HG03097 (cell line): Measurements from ENCODE around the gene RIPPLY1.
"Not testable (repeated sequence)": the region's sequence is repeated elsewhere in the genome, so short reads cannot be mapped to it uniquely, and the experiment has no call there.

Experiments
- ATAC-seq: cut with Tn5 transposase; IDR thresholded peaks from one replicate; pipeline ENCODE4 v1.9.1; 2021; ENCODE audit not compliant: unreplicated experiment, low FRiP score

RIPPLY1 gene

DNA sequence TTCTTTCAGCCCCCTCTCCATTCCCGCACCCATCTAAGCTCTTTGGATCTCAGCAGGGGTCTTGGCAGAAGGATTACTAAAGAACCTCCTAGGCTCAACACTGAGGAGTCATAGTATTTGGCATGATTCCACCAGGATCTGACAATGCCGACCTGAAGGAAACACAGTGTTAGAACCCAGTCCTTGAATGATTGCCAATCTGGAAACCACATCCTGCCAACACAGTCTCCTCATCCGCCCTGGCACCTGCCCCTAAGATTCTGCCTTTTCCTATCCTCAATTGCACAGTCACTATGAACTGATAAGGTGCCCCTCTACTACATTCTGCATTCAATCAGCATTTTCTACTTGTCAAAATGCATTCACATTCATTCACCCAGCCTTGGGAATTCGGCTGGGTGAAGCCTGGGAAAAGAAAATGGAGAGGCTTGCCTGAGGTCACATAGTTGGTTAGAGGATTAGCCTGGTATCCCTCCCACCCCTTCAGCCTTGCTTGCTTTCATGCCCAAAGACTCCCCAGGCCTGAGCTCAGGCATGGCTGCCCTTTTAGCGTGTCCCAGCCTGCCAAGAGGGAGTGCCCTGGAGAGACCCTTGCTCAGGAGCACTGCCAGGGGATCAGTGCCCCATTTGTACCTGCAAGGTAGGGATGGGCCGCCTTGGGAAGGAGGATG is 14.8 kb upstream of the RIPPLY1 start:
- peak; percentile 81 for ATAC-seq

DNA sequence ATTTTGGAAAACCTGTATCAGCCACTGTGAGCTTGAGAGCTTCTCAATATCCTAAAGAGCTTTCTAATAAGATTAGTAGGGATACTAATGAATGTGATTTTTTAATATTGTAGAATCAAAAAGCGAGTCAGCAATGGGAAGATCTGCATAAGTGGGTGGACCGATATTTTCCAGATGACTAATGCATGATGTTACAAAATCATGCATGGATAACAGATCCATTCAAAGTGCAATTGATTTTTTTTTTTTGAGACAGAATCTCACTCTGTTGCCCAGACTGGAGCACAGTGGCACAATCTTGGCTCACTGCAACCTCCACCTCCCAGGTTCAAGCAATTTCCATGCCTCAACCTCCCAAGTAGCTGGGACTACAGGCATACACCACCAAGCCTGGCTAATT is 9.7 kb upstream of the RIPPLY1 start:
- no peak for ATAC-seq

DNA sequence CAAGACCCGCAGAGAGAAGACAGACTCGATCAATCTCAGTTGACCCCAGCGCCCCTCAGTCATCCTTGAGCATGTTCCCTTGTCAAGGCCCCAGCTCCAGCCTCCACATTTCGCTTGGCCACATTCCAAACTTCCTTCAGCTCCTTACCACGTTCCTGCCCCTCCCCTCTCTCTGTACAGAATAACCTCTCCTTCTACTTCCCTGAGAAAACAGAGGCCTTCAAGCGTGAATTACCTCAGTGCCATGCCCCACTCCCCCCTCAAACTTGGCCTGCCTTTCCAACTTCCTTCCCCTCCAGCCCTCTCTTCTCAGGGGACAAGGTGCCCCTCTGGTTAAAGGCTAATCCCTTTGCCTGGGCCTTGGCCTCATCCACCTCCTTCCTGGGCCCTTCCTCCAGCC is 3.2 kb upstream of the RIPPLY1 start:
- no peak for ATAC-seq

DNA sequence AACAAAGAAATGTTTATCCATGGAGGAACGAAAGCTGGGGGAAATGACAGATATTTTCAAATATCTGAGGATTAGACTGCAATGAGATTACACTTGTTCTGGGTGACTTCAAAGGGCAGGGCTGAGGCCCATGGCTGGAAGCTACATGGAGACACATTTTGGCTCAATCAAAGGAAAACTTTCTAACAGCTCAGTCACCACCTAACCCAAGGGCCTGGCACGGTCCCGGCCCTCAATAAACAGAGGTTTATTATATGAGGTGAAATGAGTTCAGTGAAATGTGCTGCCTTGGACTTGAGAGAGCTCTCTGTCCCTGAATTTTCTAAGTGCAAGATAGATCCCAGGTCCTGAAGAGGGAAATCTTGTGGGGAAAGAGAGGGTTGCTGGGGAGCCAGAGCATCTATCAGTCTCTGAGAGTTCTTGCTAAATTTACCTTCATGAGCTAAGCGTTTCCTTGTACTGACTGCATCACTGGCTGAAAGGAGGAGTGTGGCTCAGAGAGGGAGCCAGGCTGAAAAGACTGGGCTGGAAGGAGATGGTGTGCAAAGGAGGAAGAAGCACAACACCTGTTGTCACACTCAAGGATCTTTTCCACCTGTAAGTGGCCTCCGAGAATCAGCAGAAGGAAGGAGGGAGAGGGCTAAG is 2.0 kb upstream of the RIPPLY1 start:
- no peak for ATAC-seq

DNA sequence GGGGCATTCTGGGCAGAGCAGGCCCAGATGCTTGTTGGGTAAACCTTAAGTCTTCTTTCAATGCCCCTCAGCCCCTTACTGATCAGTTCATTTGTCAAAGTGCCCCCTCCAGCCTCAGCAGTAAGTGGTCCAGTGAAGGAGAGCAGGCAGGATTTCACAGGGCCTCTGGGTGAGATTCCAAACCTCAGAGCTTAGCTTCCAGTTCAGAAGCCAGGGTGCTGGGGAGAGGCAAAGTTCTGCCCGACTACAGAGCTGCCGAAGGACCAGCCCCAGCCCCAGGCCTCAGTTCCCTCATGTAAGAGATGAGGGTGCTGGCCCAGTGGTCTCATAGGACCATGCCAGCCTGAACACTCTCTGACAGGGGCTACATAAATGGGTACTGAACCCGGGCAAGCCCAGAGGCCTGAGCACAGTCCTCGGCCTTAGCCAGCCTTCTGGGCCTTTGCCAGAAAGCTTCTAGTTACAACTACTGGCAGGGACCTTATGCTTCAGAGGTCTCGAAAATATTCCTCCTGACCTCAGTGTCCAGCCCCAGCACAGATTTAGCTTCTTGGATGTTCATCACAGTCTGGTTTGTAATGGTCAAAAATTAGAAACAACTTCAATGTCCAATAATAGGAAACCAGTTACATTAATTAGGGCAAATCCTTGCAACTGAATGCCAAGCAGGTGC is 851 bp upstream of the RIPPLY1 start:
- ATAC-seq: no peak

DNA sequence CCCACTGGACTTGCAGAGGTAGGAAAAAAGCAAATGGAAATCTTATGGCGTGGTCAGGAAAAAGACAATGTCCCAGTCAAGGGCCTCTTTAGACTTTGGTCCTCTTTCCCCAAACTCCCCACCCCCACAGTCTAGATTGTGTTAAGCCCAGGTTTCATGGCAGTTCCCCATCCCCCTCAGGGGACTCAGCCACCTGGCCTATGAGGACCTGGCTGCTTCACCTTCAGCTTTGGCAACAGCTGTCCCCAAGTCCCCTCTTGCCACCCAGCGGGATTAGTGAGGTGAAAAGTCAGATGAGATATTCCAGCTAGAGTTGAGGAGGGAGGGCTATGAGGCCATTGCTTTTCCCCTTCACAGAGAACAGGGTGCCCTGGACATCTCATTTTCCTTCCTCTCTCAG is 457 bp downstream of the RIPPLY1 start:
- ATAC-seq: no peak

DNA sequence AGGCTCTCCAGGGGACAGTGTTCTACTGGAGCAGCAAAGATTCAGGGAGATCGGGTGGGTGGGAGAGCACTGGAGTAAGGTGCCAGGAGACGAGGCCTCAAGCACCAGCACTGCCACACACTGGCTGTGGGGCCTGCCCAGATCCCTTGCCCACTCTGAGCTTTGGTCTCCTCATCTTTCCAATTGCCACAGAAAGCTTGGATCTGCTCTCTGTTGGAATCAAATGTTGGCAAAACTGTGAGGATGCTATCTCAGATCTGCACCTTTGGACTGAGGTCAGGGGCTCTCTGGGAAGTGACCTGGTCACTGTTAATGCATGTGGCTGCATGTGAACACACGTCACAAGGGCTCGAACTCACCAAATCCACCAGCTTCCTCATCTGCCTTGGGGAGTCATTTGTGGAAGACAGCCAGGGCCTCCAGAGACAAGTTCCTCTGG is 1.3 kb downstream of the RIPPLY1 start:
- ATAC-seq: no peak

DNA sequence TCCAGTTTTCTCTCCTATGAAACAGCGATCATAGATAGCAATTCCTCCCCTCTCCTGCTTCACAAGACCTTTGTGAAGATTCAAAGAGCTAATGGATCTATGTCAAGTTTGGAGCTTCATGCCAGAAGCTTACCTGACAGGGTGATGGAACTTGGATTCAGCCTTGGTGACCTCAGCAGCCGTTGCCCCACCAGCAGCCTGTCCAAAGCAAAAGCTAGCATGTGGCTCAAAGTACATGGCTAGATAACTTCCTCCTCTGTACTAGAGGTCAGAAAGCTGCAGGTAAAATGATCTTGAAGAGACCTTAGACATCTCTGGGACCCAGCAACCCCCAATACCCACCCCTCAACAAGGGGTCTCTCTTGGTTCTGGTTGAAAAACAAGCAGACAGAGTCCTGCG is 1.8 kb downstream of the RIPPLY1 start:
- ATAC-seq: no peak

DNA sequence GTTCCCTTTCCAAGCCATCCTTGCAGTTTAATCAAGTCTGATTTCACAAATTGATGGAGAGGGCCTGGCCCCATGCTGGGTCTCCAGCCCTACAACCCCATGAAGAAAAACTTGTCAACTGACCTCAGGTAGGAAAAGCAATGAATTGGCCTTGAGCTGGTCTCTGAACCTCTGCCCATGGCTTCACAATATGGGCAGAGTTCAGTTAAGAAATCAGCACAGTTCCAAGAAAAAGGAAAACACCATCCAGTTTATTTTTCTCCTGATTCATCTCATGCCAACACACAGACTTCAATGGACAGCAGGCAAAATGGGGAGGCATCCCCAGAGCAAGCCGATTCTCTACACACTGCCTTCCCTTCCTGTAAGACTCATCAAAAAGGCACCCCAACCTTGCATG is 3.3 kb downstream of the RIPPLY1 start:
- ATAC-seq: no peak

DNA sequence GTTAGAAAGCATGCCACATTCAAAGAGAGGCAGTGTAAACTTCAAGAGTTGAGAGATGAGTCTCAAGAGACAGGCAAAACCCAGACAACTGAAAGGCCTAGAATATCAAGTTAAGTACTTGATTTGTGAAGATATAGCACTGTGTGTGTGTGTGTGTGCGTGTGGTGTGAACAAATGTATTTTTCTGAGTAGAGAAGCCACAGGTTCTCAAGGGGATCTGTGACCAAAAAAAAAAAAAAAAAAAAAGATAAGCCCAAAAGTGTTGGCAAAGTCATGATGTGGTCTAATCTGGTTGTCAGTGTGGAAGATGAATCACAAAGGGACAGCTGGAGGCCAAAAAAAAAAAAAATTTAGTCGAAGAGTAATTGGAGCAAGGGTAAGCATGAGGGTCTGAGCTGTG is 3.9 kb downstream of the RIPPLY1 start:
- no peak for ATAC-seq

DNA sequence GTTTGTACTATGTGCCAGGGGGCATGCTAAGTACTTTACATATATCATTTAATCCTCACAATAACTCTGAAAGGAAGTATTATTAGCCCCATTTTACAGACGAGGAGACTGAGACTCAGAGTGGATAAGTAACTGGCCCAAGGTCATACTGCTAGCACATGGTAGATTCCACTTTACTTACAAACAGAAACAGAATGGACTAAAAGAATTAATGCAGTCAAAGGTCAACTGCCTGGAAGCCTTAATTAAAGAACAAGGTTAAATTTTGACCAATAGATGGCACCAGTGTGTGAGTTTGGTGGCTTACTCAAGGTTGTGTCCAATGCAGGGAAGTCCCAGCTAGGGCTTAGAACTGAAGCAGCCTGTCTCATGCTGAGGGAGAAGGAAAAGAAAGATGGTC is 4.7 kb downstream of the RIPPLY1 start:
- ATAC-seq: peak; percentile 56

DNA sequence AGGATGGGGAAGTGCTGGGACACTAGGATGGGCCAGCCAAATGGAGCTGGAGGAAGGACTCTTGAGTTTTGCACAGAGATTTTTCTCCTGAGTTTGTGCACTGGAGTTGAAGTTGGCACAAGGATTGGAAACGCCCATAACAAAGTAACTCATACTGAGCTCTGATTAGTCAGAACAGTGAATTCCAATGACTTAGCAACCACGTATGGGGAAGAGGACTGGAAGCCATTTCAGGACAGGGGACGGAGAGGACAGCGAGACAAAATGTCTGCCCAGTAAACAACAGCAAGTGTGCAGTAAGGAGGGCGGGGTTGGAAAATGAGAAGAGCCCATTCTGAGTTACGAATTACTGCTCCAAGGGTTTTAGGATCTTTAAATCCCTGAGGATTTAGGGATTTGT is 5.9 kb downstream of the RIPPLY1 start:
- no peak for ATAC-seq

DNA sequence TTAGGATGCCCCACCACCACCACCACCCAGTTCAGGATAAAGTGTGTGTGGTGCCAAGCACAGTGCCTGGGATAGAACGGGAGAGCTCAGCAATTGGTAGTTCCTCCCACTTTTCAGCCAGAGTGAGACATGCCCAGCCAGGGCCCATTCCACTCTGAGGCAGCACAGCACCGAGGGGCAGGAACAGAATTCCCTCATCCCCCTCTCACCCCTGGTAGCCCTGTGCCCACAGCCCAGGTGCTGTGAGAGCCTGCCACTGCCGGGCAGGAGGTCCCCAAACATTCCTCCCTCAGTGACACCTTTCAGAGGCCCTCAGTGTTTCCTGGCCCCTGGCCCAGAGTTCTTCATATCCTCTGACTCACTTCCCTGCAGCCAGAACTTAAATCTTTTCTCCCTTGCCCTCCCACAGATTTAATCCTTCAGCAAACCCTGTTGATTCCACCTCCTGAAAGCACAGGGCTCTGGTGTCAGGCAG is 8.1 kb downstream of the RIPPLY1 start:
- no peak for ATAC-seq

DNA sequence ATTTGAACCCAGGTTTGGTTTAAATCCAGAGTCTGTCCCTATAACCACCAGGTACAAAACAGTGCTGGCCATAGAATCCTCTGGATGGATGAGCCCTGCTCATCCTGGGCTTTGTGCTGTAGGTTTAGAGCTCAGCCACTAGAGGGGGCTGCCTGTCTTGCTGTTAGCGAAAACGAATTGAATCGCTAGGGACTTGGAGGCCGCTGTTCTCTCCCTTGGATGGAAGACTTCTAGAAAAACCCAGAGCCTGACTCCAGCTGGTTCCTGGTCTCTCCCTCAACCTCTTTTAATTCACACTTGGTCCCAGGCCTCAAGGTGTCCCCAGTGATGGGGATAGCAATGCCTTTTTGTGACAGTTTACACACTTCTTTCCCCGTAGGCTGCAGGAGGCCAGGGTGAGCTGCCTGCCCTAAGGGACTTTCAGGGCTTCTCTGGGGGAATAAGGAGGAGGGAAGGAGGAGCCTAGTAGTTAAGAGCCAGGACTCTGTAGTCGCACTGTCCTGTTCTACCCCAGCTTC is 8.7 kb downstream of the RIPPLY1 start:
- no peak for ATAC-seq

DNA sequence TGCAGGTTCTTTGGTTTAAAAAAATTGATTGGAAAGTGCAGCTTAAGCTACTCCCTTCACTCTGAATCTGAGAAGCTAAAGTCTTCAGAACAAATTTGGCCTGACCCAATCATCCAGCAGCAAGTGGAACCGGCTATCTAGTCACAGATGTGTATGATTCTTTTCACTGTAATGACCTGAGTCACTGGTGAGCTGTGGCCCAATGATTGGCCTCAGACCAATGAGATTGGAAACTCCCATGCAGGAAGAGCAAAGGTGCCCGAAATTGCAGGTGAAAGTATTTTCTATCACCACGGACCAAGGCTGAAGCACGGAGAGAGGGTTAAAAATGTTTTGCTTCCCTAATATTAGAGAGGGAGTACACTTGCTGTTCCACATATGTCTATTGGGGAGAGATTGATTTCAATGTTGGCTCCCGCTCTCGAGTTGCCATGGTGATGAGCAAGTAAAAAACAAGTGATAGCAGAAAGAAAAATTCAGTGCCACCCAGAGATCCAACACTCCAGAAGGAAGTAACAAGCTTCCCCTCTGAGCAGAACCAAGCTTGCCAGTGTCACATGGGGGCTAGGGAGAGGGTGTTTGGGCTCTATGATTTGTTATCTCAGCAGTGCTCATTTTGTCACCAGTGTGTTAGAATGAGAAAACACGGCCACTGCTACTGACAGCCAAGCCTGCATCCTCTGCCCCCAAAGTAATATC is 11.2 kb downstream of the RIPPLY1 start:
- ATAC-seq: no peak

DNA sequence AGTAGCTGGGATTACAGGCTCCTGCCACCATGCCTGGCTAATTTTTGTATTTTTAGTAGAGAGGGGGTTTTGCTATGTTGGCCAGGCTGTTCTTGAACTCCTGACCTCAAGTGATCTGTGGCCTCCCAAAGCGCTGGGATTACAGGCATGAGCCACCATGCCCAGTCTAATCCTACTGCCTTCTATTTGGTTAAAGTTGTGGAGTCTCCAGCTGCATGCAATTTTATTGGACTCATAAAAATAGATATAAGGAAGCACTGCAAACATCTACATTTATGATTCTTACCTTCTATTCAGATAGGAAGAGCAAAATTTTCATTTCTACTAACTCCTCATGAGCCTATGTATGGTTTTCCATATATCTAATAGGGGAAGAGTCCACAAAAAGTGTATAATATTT is 13.7 kb downstream of the RIPPLY1 start:
- no peak for ATAC-seq

DNA sequence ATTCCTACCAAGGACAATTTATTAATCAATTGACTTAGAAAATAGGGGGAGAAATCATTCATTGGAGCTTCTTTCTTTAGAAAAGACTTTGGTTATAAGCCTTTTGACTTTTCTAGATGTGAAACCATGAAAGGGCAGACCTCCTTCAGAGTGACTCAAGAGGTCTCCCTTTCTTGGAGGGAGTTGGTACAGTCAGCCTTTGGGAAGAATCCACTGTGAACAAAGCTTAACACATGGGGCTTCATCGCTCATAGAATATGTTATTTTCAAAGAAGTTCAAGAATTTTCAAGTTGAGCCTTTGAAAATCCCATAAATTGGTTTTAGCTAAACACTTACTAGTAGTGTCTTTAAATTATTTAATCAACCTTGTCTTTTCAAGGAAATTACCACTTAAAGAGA is 28.0 kb downstream of the RIPPLY1 start:
- no peak for ATAC-seq

DNA sequence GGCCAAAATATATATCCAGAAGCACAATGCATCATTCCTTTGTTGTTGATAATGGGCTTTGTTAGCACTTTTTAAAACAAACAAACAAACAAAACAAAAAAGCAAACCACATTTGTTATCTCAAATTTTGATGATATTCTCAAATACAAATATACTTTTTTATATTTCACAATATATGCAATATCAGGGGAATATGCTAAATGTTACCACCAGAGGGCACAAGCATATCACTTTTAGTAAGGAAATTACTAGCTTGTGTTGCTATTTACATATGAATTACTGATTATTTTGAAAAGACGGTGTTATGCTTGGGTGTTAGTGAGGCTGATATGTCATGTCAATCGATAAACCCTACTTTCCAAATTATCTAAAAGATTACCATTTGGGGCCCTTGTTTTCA is 29.1 kb downstream of the RIPPLY1 start:
- ATAC-seq: no peak

DNA sequence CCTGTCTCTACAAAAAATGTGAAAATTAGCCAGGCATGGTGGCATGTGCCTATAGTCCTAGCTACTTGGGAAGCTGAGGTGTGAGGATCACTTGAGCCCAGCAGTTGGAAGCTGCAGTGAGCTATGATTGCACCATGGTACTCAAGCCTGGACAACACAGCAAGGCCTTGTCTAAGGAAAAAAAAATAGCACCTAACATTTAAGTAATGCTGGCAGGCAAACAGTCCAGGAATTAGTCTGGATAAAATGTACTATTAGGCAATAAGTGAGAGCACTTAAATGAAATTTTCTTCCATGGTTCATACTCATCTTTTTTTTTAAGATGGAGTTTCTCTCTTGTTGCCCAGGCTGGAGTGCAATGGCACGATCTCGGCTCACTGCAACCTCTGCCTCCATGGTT is 30.3 kb downstream of the RIPPLY1 start:
- not testable (repeated sequence) for ATAC-seq

DNA sequence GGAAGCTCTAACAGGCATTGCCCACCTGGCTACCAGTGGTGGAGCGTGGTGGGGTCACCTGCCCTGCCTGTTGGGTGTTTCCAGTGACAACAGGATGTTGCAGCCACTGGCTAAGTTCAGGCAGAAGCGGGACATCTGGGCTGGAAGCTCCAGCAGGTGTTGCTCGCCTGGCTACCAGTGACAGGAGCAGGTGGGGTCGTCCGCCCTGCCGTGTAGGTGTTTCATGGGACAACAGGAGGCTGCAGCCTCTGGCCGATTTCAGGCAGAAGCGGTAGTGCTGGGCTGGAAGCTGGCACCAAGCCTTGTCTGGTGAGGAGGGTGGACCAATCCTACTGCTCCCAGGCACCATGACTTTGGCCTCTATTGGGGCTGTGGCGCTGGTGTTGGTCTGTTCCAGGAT is 39.4 kb downstream of the RIPPLY1 start:
- no peak for ATAC-seq
